ENCODE data around the gene BEND3.
"Not testable (repeated sequence)": the region's sequence is repeated elsewhere in the genome, so short reads cannot be mapped to it uniquely, and the experiment has no call there.

The BEND3 gene

DNA sequence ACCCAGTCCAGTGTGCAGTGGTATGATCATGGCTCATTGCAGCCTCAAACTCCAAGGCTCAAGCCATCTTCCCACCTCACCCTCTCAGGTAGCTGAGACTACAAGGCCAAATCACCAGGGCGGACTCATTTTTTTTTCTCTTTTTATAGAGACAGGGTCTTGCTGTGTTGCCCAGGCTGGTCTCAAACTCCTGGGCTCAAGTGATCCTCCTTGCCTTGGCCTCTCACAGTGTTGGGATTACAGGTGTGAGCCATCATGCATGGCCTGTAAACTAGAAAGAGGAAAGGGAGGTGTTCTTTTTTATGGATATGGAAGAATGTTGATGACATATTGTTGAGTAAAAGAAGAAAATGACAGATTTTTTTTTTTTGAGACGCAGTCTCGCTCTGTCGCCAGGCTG, 5.1 kb upstream of the BEND3 start:
- no peak for DNase-seq

DNA sequence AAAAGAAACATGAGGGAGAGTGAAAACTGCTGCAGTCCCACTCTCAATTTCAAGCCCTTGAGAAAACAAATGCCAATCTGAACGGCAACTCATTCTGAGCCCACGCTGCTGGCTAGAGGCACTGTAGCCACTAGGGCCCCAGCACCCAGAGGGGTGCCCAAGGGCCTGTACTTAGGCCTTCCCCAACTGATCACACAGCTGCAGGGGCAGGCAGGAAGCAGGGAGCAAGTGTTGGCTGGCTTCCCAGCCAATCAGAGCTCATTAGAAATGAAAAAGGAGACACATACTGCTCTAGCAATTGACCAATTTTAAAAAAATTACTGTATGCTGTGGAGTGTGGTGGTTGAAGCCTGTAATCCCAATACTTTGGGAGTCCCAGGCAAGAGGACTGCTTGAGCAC, 3.7 kb upstream of the BEND3 start:
- DNase-seq, result no peak

DNA sequence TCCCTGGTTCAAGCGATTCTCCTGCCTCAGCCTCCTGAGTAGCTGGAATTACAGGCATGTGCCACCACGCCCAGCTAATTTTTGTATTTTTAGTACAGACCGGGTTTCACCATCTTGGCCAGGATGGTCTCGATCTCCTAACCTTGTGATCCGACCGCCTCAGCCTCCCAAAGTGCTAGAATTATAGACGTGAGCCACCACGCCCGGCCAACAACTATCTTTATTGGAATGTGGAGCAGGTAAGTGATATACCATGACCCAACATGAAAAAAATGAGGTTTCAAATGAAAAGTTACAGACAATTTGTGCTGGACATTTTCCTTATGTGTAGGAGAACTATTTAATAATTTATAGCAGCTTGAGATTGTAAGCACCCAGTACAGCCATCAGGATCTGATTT, 3.2 kb upstream of the BEND3 start:
- DNase-seq, result not testable (repeated sequence)

DNA sequence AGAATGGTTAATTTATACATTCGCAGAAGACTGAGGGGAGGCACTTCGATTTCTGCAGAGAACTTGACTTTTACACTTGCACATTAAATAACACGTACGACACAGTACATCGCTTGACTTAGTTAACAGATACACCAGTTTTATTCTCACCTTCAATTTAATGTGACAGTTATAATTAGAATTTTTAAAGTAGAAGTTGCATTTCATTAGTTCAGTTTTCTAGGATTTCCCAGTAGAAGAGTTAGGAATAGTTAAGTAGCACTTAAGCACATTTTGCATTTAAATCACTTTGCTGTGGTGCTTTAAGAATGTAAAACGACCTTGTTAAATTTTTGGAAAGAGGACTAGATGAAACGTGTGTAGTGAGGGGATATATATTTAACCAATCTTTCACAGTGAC, 1.6 kb upstream of the BEND3 start:
- DNase-seq, result no peak

DNA sequence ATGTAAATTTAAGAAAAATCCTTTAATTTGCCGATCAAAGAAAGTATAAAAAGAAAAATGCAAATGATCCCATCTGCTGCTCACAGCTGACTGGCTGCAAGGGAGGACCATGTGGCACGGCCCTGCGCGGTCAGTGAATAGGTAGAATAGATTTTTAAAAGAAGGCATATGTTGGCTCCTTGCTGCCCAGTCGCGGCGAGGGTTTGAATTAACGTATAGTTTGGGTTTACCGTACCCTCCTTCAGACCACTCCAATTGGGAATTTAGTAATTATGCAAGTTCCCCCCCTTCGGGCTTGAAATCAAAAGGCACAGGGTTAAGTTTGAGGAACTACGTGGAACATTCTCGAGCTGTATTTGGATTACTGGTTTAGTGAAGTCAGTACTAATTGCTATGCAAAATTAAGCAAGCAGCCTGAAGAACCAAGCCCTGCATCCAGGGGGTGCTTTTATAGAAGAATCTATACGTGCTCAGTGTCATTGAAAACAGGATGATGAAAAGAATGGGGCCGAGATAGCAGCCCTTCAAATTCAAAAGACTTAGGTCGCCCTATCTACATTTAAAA, 1.1 kb upstream of the BEND3 start:
- DNase-seq, result peak; percentile 45 to 56

DNA sequence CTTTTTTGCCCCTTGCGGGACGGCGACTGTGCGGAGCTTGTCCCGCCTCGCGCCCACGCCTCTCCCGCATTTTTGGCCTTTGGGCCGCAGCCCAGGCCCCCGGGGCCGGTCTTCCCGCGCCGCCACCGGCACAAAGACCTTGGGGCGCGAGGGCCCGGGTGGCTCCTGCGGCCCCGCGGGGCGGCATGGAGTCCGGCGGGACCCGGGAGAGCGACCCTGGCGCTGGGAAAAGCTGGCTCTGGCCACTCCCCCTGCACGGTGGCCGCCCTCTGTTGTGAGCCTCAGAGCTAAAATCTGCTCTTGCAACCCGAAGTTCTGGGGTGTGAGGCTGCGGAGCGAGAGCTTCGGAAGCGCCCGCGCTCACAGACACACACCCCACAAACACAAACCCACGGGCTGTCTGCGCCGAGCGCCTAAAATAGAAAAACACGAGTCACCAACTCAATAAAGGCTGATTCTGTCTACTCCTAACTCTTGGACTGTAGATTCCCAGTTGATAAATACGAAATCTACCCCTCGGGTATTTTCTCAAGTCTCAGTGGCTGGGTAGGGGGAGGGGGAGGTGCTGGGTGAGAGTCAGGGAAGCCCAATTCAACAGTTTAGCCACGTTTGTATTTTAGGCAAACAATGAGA, 496 bp upstream of the BEND3 start:
- DNase-seq, result peak; percentile 60 to 73

DNA sequence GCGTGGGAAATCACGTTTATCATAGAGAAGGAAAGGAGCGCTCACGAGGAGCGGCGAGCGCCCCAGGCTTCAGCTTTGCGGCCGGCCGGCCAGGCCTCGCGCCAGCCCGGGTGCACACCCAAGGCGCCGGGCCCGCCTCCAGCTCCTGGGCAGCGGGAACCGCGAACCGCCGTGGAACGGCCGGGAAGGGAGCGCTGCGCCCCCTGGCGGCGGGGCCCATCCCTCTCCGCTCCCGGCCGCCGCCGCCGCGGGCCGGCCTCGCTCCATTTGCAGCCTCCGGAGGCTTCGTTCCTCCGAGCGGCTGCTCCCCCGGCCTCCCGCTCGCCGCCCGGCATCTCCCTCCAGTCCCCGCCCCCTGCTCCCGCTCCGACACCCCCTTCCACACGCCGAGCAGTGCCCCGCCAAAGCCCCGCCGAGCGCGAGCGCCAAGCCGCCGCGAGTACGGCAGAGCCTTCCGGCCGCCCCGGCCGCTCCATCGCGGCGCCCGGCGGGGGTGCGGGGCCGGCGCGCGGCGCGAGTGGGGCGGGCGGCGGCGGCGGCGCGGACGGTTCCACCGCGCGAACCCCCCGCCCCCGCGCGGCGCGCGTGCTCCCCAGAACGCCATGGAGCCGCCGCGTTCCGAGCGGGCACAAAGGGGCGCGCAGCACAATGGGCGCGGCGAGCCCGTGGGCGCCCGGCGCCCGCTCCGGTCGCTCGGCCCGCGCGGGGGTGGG, 946 bp downstream of the BEND3 start:
- peak; percentile 62 to 80 for DNase-seq

DNA sequence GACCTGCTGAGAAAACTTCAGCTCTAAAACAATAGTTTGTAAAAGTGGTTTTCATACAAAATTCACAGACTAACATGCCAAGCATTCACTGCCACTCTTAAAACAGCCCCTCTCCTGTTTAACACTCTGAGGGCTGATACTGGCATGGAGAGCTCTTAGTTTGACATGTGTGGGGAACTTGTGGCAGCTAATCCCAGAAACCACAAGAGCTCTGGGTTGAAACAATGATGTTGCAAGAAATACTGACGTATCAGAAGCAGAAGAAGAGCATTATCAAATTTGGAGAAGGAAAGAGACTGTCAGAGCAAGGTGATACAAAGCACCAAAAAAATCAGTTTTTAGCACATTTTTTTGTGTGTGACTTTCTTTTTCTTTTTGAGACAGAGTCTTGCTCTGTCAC, 5.1 kb downstream of the BEND3 start:
- DNase-seq, result no peak

DNA sequence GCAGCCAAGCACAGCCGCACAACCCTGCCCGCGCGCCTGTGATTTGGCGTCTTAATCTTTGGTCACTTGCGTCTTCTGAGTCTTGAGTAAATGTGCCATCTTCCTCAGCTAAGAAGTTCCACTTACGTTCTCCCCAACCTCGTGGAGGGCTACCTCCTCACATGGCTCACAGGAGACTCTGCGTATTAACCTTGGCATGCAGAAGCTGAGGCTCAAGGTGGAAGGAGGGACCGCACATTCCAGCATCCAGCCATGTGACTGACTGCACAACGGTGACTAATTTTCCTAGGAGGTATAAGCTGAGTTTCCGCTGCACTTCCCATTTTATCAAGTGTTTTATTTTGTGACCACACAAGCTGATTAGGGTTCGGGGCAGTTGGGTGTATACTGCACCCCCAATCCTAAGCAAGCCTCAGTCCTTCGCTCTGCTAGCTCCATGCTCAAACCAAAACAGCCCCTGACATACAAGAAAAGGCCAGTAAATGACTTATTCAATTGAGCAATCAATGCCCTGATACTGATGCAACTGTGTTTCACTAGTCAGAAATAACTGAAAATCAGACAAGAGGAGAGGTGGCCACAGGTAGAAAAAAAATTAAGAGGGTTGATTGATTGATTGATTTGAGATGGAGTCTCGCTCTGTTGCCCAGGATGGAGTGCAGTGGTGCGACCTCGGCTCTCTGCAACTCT, 7.0 kb downstream of the BEND3 start:
- no peak for DNase-seq

DNA sequence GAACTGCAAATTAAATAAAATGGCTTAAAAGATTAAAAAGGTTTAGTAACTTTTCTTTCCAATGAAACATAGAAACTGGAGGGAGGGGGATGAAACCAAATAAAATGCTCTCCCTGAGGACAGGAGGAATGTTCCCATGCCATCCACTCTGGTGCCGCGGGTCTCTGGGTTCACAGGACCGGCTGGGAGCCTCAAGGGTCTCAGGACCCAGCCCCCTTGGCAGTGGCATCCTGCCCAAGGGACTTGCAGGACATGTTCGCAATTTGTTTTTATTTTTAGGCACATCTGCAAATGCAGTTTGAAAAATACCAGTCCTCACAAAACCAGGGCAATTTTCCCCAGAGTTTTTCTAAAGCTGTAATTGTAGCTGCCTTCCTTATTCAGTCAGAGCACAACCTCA, 7.5 kb downstream of the BEND3 start:
- no peak for DNase-seq

DNA sequence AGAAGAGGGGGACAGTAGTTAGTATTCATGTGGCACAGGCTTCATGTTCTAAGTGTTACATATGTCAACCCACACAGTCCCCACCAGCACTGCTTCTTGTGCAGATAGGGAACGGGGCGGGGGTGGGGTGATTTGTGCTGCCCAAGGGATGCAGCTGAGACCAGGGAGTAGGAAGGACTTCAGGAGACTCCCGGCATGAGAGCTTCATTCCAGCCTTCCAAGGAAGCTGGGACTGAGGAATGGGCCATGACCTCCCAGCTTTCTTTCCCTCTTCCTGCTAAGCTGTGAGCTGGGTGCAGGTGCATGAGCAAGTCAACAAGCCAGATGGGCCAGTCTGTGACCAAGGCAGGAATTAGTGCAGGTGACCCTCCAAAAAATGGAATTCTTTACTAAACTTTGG, 9.2 kb downstream of the BEND3 start:
- no peak for DNase-seq

DNA sequence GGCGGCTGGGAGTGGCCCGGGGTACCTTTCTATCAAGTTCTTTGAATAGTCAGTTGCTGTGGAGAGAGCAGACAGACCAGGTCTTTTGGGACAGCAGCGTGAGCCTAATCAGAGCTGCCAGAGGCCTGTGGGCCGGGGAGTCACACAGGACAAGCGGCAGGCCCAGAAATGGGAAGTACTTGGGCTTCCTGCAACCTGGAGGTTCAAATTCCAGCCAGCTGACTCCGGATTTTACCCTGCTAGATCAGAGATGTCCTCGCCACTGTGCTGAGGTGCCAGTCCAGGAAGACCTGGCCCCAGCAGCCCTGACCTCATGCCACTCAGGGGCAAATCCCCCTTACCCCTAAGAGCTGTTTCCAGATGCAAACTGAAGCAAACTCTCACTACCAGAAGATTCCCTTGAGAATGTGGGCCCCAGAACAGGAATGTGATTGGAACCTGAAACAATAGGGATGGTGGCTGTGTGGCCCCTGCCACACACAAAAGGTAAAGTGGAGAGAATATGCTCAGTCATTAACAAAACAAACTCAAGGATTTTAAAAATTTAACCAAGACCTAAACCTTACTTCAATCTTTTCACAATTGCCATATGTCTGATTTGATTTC, 9.7 kb downstream of the BEND3 start:
- no peak for DNase-seq

DNA sequence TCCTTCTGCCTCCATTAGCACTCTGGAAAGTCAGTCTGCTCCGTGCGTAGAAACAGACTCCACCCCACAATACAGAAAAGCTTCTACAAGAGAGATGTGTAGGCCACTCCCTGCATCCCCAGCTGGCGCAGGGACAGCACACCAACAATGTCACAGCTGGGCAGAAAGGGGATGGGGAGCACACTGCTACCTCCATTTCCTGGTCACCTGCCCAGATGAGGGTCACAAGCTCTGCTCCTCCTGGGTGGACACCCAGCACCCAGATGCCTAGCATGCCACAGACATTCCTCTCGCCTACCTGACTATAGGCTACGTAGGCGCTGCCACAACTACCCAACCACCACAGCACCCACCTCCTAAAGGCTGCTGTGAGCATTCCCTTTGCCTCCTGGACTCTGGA, 12.2 kb downstream of the BEND3 start:
- DNase-seq, result no peak

DNA sequence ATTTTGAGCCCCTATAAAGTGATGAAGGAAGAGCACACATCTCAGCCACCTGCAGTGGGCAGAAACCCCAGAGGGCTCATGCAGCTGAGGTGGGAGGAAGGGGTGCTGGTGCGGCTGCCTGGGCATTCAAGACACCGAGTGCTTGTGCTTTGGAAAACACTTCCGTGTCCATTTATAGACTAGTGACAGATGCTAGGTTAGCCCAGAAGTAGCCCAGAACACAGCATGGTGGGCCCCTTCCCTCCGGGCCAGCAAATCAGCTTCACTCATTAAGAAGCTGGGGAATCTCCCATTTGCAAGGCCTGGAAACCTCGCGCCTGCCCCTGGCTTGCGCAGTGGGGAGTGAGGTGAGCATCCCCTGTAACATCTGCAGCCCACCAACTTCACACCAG, 12.9 kb downstream of the BEND3 start:
- DNase-seq, result no peak

DNA sequence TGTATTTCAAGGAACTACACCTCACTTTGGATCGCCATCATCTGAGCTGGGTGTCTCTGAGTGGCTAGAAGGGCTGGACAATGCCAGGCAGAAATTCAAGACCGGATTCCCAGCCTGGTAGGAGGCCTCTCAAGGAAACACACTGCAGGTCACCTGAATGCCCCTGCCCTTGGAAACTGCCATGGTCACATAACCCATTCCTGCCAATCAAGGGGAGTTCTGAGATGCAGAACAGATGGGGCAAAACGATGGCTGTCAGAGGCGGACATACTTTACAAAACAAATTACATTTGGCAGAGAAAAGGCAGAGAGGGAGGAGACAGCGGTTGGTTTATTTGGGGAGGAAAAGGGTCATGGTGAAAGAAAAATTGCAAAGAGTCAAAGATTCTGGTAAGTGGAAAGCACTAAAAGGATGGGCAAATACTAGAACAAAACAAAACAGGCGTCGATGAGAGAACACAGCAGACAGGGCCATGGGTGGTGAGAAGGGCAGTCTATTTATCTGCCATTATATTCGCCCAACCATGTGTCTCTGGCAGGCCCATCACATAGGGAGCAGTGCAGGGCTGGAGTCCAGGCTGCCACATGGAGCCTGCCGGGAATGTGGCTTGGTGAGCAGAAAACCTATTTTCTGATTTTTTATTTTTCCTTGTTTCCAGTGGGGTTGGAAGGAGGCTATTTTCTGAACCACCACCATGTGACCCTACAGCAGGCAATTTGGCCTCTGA, 13.5 kb downstream of the BEND3 start:
- DNase-seq, result no peak

DNA sequence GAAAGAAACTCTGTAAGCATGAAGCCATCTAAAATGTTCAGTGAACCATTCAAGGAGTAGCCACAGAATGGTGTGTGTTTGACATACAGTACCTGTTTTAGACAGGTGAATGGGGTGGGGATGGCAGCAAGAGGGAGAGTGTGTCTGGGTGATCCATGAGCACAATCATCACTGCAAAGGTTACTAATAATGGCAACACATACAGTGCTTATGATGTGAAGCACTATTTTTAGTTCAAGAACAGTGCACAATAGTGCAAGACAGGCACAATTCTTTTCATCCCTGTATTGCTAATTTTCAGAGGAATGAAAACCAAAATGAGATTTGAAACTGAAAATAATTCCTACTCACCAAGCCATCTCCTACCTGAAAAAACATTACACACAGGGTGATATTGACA, 14.1 kb downstream of the BEND3 start:
- no peak for DNase-seq

DNA sequence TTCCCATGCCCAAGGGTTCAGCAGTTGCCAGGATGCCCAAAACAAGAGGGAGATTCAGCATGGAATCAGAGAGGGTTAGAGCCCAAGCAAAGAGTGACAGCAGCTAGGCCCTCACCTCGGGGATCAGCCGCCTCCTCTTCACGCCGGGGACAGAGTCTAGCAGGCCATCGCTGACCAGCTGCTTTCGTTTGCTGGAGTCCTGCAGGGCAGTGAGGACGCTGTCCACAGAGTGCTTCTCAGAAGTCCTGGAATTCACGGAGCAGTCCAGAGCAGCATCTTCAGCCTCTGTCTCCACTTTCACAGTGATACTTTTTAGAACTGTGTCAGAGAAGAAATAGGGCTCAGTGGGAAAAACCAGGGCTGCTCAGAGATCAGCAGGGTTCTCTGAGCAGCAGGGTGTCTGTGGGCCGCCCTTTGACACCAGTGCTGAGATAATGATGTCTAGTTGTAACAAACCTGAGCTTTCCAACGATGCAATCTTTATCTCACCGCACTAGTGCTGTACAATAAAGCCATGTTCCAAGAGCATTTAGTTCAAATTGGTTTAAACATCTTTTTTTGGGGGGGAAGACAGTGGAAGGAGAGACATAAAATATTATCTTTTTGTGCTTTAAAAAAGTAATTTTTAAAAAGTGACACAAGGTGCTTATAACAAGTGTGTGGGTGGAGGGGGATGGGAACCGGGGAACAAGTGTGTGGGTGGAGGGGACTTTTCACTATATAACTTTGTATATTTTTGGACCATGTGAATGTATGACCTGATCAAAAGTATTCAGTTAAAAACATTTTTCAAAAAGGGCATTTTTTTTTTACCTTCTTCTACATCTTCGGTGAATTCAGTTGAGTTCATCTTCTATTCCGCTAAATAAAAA, 16.6 kb downstream of the BEND3 start:
- no peak for DNase-seq

DNA sequence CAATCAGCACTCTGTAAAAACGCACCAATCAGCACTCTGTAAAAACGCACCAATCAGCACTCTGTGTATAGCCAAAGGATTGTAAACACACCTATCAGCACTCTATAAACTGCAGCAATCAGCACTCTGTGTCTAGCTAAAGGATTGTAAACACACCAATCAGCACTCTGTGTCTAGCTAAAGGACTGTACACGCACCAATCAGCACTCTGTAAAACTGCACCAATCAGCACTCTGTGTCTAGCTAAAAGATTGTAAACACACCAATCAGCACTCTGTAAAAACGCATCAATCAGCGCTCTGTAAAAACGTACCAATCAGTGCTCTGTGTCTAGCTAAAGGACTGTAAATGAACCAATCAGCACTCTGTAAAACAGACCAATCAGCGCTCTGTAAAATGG, 30.9 kb downstream of the BEND3 start:
- not testable (repeated sequence) for DNase-seq

DNA sequence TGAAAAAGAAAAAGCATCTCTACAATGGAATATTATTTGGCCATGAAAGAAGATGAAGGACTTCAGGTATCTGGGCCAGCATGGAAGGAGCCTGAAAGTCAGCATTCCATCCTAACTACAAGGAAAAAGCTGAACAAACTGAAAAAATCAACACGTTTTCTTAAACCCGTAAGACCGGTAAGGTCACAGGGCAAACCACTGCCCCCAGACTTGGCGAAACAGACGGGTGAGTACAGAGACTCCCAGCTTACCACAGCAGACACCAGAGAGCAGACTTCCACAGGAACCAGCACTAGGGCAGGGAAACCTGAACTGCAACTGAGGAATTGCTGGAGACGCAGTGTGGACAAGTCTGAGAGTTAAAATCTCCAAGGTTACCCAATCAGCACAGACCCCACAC, 31.4 kb downstream of the BEND3 start:
- no peak for DNase-seq

DNA sequence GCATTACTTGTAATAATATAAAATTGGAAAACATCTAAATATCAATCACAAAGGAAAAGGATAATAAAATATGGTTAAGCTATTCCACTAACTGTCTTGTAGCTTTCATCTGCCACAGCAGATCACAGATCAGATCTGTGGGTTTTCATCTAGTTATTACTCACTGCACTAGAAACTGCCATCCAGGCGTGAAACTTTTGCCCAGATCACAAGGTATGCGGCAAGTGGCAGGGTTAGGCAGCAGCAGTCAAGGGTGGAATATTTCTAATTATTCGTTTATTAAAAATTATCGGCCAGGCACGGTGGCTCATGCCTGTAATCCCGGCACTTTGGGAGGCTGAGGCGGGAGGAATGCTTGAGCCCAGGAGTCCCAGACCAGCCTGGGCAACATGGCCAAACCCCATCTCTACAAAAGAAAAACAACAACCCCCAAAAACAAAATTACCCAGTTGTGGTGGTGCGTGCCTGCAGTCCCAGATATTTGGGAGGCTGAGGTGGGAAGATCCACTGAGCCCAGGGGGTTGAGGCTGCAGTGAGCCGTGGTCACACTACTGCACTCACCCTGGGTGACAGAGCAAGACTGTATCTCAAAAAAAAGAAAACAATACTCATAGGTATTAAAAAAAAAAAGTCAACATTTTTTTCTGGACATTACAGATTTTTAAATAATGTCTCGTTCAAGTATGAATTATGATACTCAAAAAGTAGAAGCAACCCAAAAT, 32.1 kb downstream of the BEND3 start:
- DNase-seq, result no peak

DNA sequence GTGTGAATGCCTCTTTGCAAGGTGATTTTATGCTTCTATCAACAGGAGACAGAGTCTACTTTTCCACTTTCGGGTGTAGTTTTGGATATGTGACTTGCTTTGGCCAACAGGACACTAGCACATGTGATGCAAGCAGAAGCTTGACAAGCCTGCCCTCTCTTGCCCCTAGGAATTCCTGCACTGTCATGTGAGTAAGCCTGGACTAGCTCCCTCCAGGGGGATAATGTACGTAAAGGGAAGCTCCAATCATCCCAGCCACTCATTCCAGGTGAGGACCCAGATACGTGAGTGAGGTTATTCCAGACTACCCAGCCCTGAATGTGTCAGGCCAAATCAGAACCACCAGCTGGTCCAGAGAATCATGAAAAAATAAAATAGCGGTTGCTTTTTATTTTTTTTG, 33.3 kb downstream of the BEND3 start:
- DNase-seq, result no peak
